SU-DHL-6 (cell line): ENCODE data around the gene VPS11.

Experiments used
- H2AFZ ChIP-seq: fragments of 200-600 bp; sonication (generic); 2 replicates; pipeline ENCODE4 v1.6.1; 2014; ENCODE audit warnings: low read depth, mild to moderate bottlenecking, moderate library complexity, mixed read lengths, antibody characterized with exemption, low read length; ENCODE audit not compliant: severe bottlenecking
- H3F3A ChIP-seq: fragments of 200-600 bp; shearing (Covaris generic); 2 replicates; pipeline ENCODE4 v1.6.0; 2016; ENCODE audit warnings: antibody characterized with exemption, mild to moderate bottlenecking; ENCODE audit not compliant: insufficient read depth
- H3K27ac ChIP-seq: fragments of 200-600 bp; sonication (generic); 2 replicates; pipeline ENCODE4 v1.5.1; 2016; ENCODE audit warnings: low read depth, mild to moderate bottlenecking, low read length, moderate library complexity, mixed read lengths
- H3K27me3 ChIP-seq: fragments of 200-600 bp; sonication (generic), shearing (Covaris generic); 2 replicates; pipeline ENCODE4 v1.6.0; 2014; ENCODE audit warnings: mild to moderate bottlenecking, low read length
- H3K36me3 ChIP-seq: fragments of 200-600 bp; sonication (generic); 2 replicates; pipeline ENCODE4 v1.6.1; 2014; ENCODE audit warnings: mild to moderate bottlenecking, low read length, mixed read lengths
- H3K4me2 ChIP-seq: fragments of 300-600, 200-600 bp; shearing (Covaris generic), sonication (generic); 2 replicates; pipeline ENCODE4 v1.6.0; 2014; ENCODE audit warnings: low read length, low read depth, mild to moderate bottlenecking; ENCODE audit not compliant: poor library complexity, severe bottlenecking
- H3K4me3 ChIP-seq: fragments of 200-600 bp; sonication (generic); 2 replicates; pipeline ENCODE4 v1.5.1; 2014; ENCODE audit warnings: antibody characterized with exemption, low read length, mild to moderate bottlenecking, mixed read lengths; ENCODE audit not compliant: insufficient read depth, poor library complexity, severe bottlenecking
- H3K79me2 ChIP-seq: fragments of 200-600 bp; sonication (generic); 2 replicates; pipeline ENCODE4 v1.6.1; 2014; ENCODE audit warnings: mild to moderate bottlenecking, low read length, moderate library complexity; ENCODE audit not compliant: insufficient read depth
- H3K9ac ChIP-seq: fragments of 200-600 bp; sonication (generic); 2 replicates; pipeline ENCODE4 v1.7.0; 2014; ENCODE audit warnings: mild to moderate bottlenecking, low read length
- H3K9me2 ChIP-seq: fragments of 200-600 bp; sonication (generic); replicated peaks from 2 replicates; pipeline ENCODE4 v1.6.1; 2014; ENCODE audit warnings: low read length; ENCODE audit not compliant: insufficient read depth
- H3K9me3 ChIP-seq: fragments of 200-600 bp; sonication (generic); 2 replicates; pipeline ENCODE4 v1.6.1; 2014; ENCODE audit warnings: low read length, mixed read lengths; ENCODE audit not compliant: insufficient read depth
- H4K20me1 ChIP-seq: fragments of 200-600 bp; sonication (generic); 2 replicates; pipeline ENCODE4 v1.6.1; 2014; ENCODE audit warnings: low read depth, mild to moderate bottlenecking, antibody characterized with exemption, low read length, moderate library complexity, mixed read lengths
- CTCF ChIP-seq: fragments of 200-600 bp; sonication (generic); IDR thresholded peaks from one replicate; pipeline ENCODE4 v1.5.1; 2017; ENCODE audit warnings: antibody characterized with exemption, mild to moderate bottlenecking, low read length, moderate library complexity; ENCODE audit not compliant: insufficient read depth, poor library complexity, severe bottlenecking
- EZH2phosphoT487 ChIP-seq: fragments of 200-600 bp; sonication (generic), shearing (Covaris generic); conservative IDR thresholded peaks from 2 replicates; pipeline ENCODE4 v1.6.1; 2018; ENCODE audit warnings: mild to moderate bottlenecking, antibody characterized with exemption, low read length, moderate library complexity, mixed read lengths

The VPS11 gene

GRCh38 chr11:119130662-119131061 is 63.0 kb downstream of the VPS11 start:
- Histone ChIP-seq H3K27me3 (no peaks in the 10 kb centered on the region), H3F3A (no peaks in the 10 kb centered on the region), H2AFZ (no peak overlapping the region), H3K36me3 (no peaks in the 10 kb centered on the region; the same call in 1 of the 2 replicates), H3K9me2 (no peaks in the 10 kb centered on the region), H3K4me2 (no peak overlapping the region), H3K9me3 (no peaks in the 10 kb centered on the region), H3K4me3 (no peak overlapping the region), H3K27ac (no peak overlapping the region), H3K79me2 (no peaks in the 10 kb centered on the region), H3K9ac (no peak overlapping the region), H4K20me1 (no peaks in the 10 kb centered on the region)
- TF ChIP-seq CTCF: no peak
- no peak for TF ChIP-seq EZH2phosphoT487
